ENCODE results near the gene ALDH1B1.

ALDH1B1 gene

GRCh38 chr9:38352530-38353328, 39.8 kb upstream of the ALDH1B1 start:
- Histone ChIP-seq H3K4me1 (ENCODE audit: control insufficient read depth in 1 of 2, insufficient read depth in 2 of 2, low read length in 2 of 2) (no peaks in the 10 kb centered on the region), H3K4me3 (ENCODE audit: low read depth in 1 of 2, low read length in 2 of 2) (no peak overlapping the region), H3K36me3 (ENCODE audit: control insufficient read depth in 1 of 2, insufficient read depth in 2 of 2, low read length in 2 of 2) (no peaks in the 10 kb centered on the region), H3K27me3 (ENCODE audit: control insufficient read depth in 1 of 2, insufficient read depth in 2 of 2, low read length in 2 of 2) (no peaks in the 10 kb centered on the region), H3K9me3 (ENCODE audit: control insufficient read depth in 1 of 2, low read length in 2 of 2) (no peaks in the 10 kb centered on the region), H3K9ac (ENCODE audit: low read depth in 1 of 2, low read length in 2 of 2) (no peak overlapping the region), H3K27ac (ENCODE audit: low read depth, low read length) (no peak overlapping the region)

GRCh38 chr9:38355115-38355514, 37.4 kb upstream of the ALDH1B1 start:
- Histone ChIP-seq H3K27me3 (ENCODE audit: control insufficient read depth in 1 of 2, insufficient read depth in 2 of 2, low read length in 2 of 2) (no peaks in the 10 kb centered on the region), H3K27ac (ENCODE audit: low read depth, low read length) (no peak overlapping the region), H3K9ac (ENCODE audit: low read depth in 1 of 2, low read length in 2 of 2) (no peak overlapping the region), H3K4me1 (ENCODE audit: control insufficient read depth in 1 of 2, insufficient read depth in 2 of 2, low read length in 2 of 2) (no peaks in the 10 kb centered on the region), H3K36me3 (ENCODE audit: control insufficient read depth in 1 of 2, insufficient read depth in 2 of 2, low read length in 2 of 2) (no peaks in the 10 kb centered on the region), H3K4me3 (ENCODE audit: low read depth in 1 of 2, low read length in 2 of 2) (no peak overlapping the region), H3K9me3 (ENCODE audit: control insufficient read depth in 1 of 2, low read length in 2 of 2) (no peaks in the 10 kb centered on the region)

- Histone ChIP-seq H3K27me3 (ENCODE audit: control insufficient read depth in 1 of 2, insufficient read depth in 2 of 2, low read length in 2 of 2) (no peaks in the 10 kb centered on the region), H3K4me3 (ENCODE audit: low read depth in 1 of 2, low read length in 2 of 2) (no peak overlapping the region), H3K27ac (ENCODE audit: low read depth, low read length) (no peak overlapping the region), H3K9ac (ENCODE audit: low read depth in 1 of 2, low read length in 2 of 2) (no peak overlapping the region), H3K4me1 (ENCODE audit: control insufficient read depth in 1 of 2, insufficient read depth in 2 of 2, low read length in 2 of 2) (no peaks in the 10 kb centered on the region), H3K9me3 (ENCODE audit: control insufficient read depth in 1 of 2, low read length in 2 of 2) (no peaks in the 10 kb centered on the region), H3K36me3 (ENCODE audit: control insufficient read depth in 1 of 2, insufficient read depth in 2 of 2, low read length in 2 of 2) (no peaks in the 10 kb centered on the region)
Measured at GRCh38 chr9:38355517-38356120, 36.9 kb upstream of the ALDH1B1 start.

- Histone ChIP-seq H3K9me3 (ENCODE audit: control insufficient read depth in 1 of 2, low read length in 2 of 2) (no peaks in the 10 kb centered on the region), H3K4me3 (ENCODE audit: low read depth in 1 of 2, low read length in 2 of 2) (no peak overlapping the region), H3K4me1 (ENCODE audit: control insufficient read depth in 1 of 2, insufficient read depth in 2 of 2, low read length in 2 of 2) (no peaks in the 10 kb centered on the region), H3K27ac (ENCODE audit: low read depth, low read length) (no peak overlapping the region), H3K9ac (ENCODE audit: low read depth in 1 of 2, low read length in 2 of 2) (no peak overlapping the region), H3K36me3 (ENCODE audit: control insufficient read depth in 1 of 2, insufficient read depth in 2 of 2, low read length in 2 of 2) (no peaks in the 10 kb centered on the region), H3K27me3 (ENCODE audit: control insufficient read depth in 1 of 2, insufficient read depth in 2 of 2, low read length in 2 of 2) (no peaks in the 10 kb centered on the region)
Measured at GRCh38 chr9:38356851-38357250, 35.7 kb upstream of the ALDH1B1 start.

GRCh38 chr9:38357350-38358114, 35.0 kb upstream of the ALDH1B1 start:
- Histone ChIP-seq H3K9ac (ENCODE audit: low read depth in 1 of 2, low read length in 2 of 2) (no peak overlapping the region), H3K9me3 (ENCODE audit: control insufficient read depth in 1 of 2, low read length in 2 of 2) (no peaks in the 10 kb centered on the region), H3K4me1 (ENCODE audit: control insufficient read depth in 1 of 2, insufficient read depth in 2 of 2, low read length in 2 of 2) (no peaks in the 10 kb centered on the region), H3K4me3 (ENCODE audit: low read depth in 1 of 2, low read length in 2 of 2) (no peak overlapping the region), H3K27me3 (ENCODE audit: control insufficient read depth in 1 of 2, insufficient read depth in 2 of 2, low read length in 2 of 2) (no peaks in the 10 kb centered on the region), H3K36me3 (ENCODE audit: control insufficient read depth in 1 of 2, insufficient read depth in 2 of 2, low read length in 2 of 2) (no peaks in the 10 kb centered on the region), H3K27ac (ENCODE audit: low read depth, low read length) (no peak overlapping the region)

- no peaks in the 10 kb centered on the region for H3K27me3 ChIP-seq (ENCODE audit: control insufficient read depth in 1 of 2, insufficient read depth in 2 of 2, low read length in 2 of 2)
Measured at GRCh38 chr9:38358390-38359296, 33.9 kb upstream of the ALDH1B1 start.

GRCh38 chr9:38359297-38359653, 33.2 kb upstream of the ALDH1B1 start:
- Histone ChIP-seq H3K9ac (ENCODE audit: low read depth in 1 of 2, low read length in 2 of 2) (no peak overlapping the region), H3K9me3 (ENCODE audit: control insufficient read depth in 1 of 2, low read length in 2 of 2) (no peaks in the 10 kb centered on the region), H3K4me1 (ENCODE audit: control insufficient read depth in 1 of 2, insufficient read depth in 2 of 2, low read length in 2 of 2) (no peaks in the 10 kb centered on the region), H3K4me3 (ENCODE audit: low read depth in 1 of 2, low read length in 2 of 2) (no peak overlapping the region), H3K27ac (ENCODE audit: low read depth, low read length) (no peak overlapping the region), H3K36me3 (ENCODE audit: control insufficient read depth in 1 of 2, insufficient read depth in 2 of 2, low read length in 2 of 2) (no peaks in the 10 kb centered on the region), H3K27me3 (ENCODE audit: control insufficient read depth in 1 of 2, insufficient read depth in 2 of 2, low read length in 2 of 2) (no peaks in the 10 kb centered on the region)

More at GRCh38 chr9:38358390-38359296, 33.9 kb upstream of the ALDH1B1 start:
- no peaks in the 10 kb centered on the region for H3K4me1 ChIP-seq (ENCODE audit: control insufficient read depth in 1 of 2, insufficient read depth in 2 of 2, low read length in 2 of 2)
- H3K4me3 ChIP-seq (ENCODE audit: low read depth in 1 of 2, low read length in 2 of 2): no peak overlapping the region
- H3K27ac ChIP-seq (ENCODE audit: low read depth, low read length): no peak overlapping the region
- H3K9me3 ChIP-seq (ENCODE audit: control insufficient read depth in 1 of 2, low read length in 2 of 2): no peaks in the 10 kb centered on the region
- H3K36me3 ChIP-seq (ENCODE audit: control insufficient read depth in 1 of 2, insufficient read depth in 2 of 2, low read length in 2 of 2): no peaks in the 10 kb centered on the region
- no peak overlapping the region for H3K9ac ChIP-seq (ENCODE audit: low read depth in 1 of 2, low read length in 2 of 2)

- H3K4me1 ChIP-seq (ENCODE audit: control insufficient read depth in 1 of 2, insufficient read depth in 2 of 2, low read length in 2 of 2): no peaks in the 10 kb centered on the region
- H3K9ac ChIP-seq (ENCODE audit: low read depth in 1 of 2, low read length in 2 of 2): no peak overlapping the region
- no peak overlapping the region for H3K4me3 ChIP-seq (ENCODE audit: low read depth in 1 of 2, low read length in 2 of 2)
- no peaks in the 10 kb centered on the region for H3K36me3 ChIP-seq (ENCODE audit: control insufficient read depth in 1 of 2, insufficient read depth in 2 of 2, low read length in 2 of 2)
- no peaks in the 10 kb centered on the region for H3K9me3 ChIP-seq (ENCODE audit: control insufficient read depth in 1 of 2, low read length in 2 of 2)
- H3K27me3 ChIP-seq (ENCODE audit: control insufficient read depth in 1 of 2, insufficient read depth in 2 of 2, low read length in 2 of 2): no peaks in the 10 kb centered on the region
- no peak overlapping the region for H3K27ac ChIP-seq (ENCODE audit: low read depth, low read length)
Measured at GRCh38 chr9:38359689-38360385, 32.7 kb upstream of the ALDH1B1 start.

GRCh38 chr9:38360839-38361472, 31.5 kb upstream of the ALDH1B1 start:
- no peak overlapping the region for H3K27ac ChIP-seq (ENCODE audit: low read depth, low read length)
- H3K9me3 ChIP-seq (ENCODE audit: control insufficient read depth in 1 of 2, low read length in 2 of 2): no peaks in the 10 kb centered on the region
- no peaks in the 10 kb centered on the region for H3K27me3 ChIP-seq (ENCODE audit: control insufficient read depth in 1 of 2, insufficient read depth in 2 of 2, low read length in 2 of 2)
- H3K4me1 ChIP-seq (ENCODE audit: control insufficient read depth in 1 of 2, insufficient read depth in 2 of 2, low read length in 2 of 2): no peaks in the 10 kb centered on the region
- no peak overlapping the region for H3K9ac ChIP-seq (ENCODE audit: low read depth in 1 of 2, low read length in 2 of 2)
- H3K4me3 ChIP-seq (ENCODE audit: low read depth in 1 of 2, low read length in 2 of 2): no peak overlapping the region
- H3K36me3 ChIP-seq (ENCODE audit: control insufficient read depth in 1 of 2, insufficient read depth in 2 of 2, low read length in 2 of 2): no peaks in the 10 kb centered on the region

All from duodenal mucosa (tissue), 2 donors.